OCI-LY1 (cell line): Measurements from ENCODE around the gene VSIG4.

Experiments used
- EZH2 ChIP-seq: fragments of 200-600 bp; sonication (generic), shearing (Covaris generic); IDR thresholded peaks from 2 replicates; pipeline ENCODE4 v1.8.0; 2017; ENCODE audit warnings: borderline replicate concordance, mixed run types, mild to moderate bottlenecking, antibody characterized with exemption, low read length, moderate library complexity, mixed read lengths
- TF ChIP-seq, protein P1 (sequence below): fragments of 200-600 bp; sonication (generic), shearing (Covaris generic); IDR thresholded peaks from 2 replicates; pipeline ENCODE4 v1.5.1; 2017; ENCODE audit warnings: mild to moderate bottlenecking, antibody characterized with exemption, low read length, moderate library complexity, mixed read lengths

DNA sequence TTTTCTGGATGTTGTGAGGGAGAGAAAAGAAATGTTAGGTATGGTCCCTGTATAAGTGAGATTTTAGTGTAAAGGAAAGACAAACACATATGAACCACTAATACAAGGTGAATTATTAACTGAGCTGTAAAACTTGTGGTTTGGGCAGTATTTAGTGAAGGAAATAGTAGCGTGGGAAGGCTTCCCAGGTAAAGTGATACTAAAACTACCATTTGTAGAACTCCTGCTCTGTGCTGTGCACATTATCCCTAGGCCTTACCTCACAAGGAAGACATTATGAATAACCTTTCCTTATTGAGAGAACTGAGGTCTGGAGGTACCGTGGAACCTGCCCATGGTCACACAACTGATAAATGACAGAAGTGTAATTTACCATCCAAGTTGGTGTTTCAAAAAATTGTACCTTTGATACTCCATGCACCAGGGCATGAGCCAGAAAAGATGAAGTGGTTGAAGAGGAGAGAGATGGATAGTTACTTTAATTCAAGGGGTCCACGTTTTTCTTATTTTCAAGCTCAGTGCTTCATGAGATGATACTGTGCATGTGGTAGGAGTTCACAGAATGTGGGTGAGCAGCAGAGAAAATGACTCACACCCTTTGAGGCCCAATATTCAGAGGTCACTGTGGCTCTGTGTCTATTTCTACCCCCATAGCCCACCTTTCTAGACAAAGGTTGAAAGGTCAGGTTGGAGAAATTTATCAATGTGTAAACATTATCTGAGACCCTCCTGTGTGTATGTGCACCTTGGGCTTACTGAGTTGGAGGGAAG lies 2.6 kb upstream of the VSIG4 start:
- TF ChIP-seq, protein P1, sequence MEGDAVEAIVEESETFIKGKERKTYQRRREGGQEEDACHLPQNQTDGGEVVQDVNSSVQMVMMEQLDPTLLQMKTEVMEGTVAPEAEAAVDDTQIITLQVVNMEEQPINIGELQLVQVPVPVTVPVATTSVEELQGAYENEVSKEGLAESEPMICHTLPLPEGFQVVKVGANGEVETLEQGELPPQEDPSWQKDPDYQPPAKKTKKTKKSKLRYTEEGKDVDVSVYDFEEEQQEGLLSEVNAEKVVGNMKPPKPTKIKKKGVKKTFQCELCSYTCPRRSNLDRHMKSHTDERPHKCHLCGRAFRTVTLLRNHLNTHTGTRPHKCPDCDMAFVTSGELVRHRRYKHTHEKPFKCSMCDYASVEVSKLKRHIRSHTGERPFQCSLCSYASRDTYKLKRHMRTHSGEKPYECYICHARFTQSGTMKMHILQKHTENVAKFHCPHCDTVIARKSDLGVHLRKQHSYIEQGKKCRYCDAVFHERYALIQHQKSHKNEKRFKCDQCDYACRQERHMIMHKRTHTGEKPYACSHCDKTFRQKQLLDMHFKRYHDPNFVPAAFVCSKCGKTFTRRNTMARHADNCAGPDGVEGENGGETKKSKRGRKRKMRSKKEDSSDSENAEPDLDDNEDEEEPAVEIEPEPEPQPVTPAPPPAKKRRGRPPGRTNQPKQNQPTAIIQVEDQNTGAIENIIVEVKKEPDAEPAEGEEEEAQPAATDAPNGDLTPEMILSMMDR, result no peak
- TF ChIP-seq EZH2, result no peak
